ENCODE results near the gene ACSF3.

Gene ACSF3

DNA sequence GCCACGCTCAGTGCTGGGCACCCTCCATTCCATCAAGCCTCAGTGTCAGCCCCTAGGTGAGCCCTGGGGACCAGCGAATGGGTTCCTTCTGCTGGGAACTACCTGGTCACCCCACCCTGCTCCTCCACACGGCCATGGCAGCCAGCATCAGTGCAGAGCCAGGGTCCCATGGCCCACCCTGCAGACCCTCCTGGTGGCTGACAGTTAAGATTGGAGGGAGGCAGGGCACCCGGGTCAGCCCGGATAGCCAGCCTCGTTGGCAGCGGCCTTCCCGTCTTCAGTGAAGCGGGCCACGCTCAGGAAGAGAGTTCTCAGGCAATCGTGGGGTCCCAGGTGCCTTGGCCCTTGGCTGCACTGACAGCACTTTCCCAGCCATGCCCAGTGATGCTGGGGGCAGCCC lies 37.1 kb upstream of the ACSF3 start:
- H3K27me3 ChIP-seq (replicated peaks in 2 of 5; ENCODE audit: control insufficient read depth in 4 of 5, insufficient read depth in 5 of 5, low read length in 4 of 5): peaks cover 0 to 3% (median 0%) of the 10 kb centered on the region in 5 experiments
- peaks cover 0 to 19% (median 3%) of the 10 kb centered on the region in 4 experiments for H3K4me1 ChIP-seq (ENCODE audit: control extremely low read depth in 1 of 4, control insufficient read depth in 4 of 4, insufficient read depth in 4 of 4, low read length in 3 of 4)
- no peak overlapping the region for H3K27ac ChIP-seq (ENCODE audit: insufficient read depth in 1 of 2, low read depth in 1 of 2, low read length in 2 of 2, poor library complexity in 1 of 2, severe bottlenecking in 2 of 2)
- H3K36me3 ChIP-seq (ENCODE audit: control insufficient read depth in 4 of 4, insufficient read depth in 4 of 4, low read length in 3 of 4): no peaks in the 10 kb centered on the region
- H3K9me3 ChIP-seq (ENCODE audit: control extremely low read depth in 1 of 5, control insufficient read depth in 4 of 5, insufficient read depth in 2 of 5, low read depth in 1 of 5, low read length in 4 of 5): no peaks in the 10 kb centered on the region
- ChIA-PET POLR2A (no interaction called here), CTCF (no interaction called here)
- WGBS (ENCODE audit: insufficient coverage): 94% methylated on average over 10 of the region's 11 CpGs
- DNase-seq: no peak
- H3K4me3 ChIP-seq (ENCODE audit: control insufficient read depth in 1 of 7, extremely low read depth in 1 of 7, insufficient read depth in 4 of 7, low read depth in 2 of 7, low read length in 6 of 7): no peak overlapping the region

DNA sequence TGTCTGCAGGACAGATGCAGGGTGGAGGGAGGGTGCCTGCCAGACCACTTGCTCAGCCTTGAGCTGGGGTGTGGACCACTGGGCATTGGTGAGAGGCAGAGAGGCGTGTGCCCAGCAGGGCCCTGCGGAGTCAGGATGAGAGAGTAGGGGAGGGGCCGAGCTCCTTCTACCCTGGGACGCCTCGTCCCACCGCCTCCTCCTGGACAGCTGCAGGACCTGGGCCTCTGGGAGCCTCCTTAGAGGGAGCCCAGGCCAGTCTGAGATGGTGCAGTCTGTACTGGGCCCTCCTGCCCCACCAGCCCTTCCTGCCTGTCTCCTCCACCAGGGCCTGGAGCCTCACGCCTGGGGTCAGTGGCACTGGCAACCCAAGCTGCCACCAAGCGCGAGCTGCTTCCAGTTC lies 35.9 kb upstream of the ACSF3 start:
- Histone ChIP-seq H3K27me3 (replicated peaks in 2 of 5; ENCODE audit: control insufficient read depth in 4 of 5, insufficient read depth in 5 of 5, low read length in 4 of 5) (peaks cover 0 to 3% (median 0%) of the 10 kb centered on the region in 5 experiments), H3K27ac (ENCODE audit: insufficient read depth in 1 of 2, low read depth in 1 of 2, low read length in 2 of 2, poor library complexity in 1 of 2, severe bottlenecking in 2 of 2) (no peak overlapping the region), H3K4me1 (ENCODE audit: control extremely low read depth in 1 of 4, control insufficient read depth in 4 of 4, insufficient read depth in 4 of 4, low read length in 3 of 4) (peaks cover 0 to 9% (median 2%) of the 10 kb centered on the region in 4 experiments), H3K36me3 (ENCODE audit: control insufficient read depth in 4 of 4, insufficient read depth in 4 of 4, low read length in 3 of 4) (no peaks in the 10 kb centered on the region), H3K9me3 (ENCODE audit: control extremely low read depth in 1 of 5, control insufficient read depth in 4 of 5, insufficient read depth in 2 of 5, low read depth in 1 of 5, low read length in 4 of 5) (no peaks in the 10 kb centered on the region), H3K4me3 (ENCODE audit: control insufficient read depth in 1 of 7, extremely low read depth in 1 of 7, insufficient read depth in 4 of 7, low read depth in 2 of 7, low read length in 6 of 7) (no peak overlapping the region)
- DNase-seq: no peak
- 93% methylated on average over 9 of the region's 9 CpGs for WGBS (ENCODE audit: insufficient coverage)
- POLR2A ChIA-PET: no interaction called here
- CTCF ChIA-PET: no interaction called here

DNA sequence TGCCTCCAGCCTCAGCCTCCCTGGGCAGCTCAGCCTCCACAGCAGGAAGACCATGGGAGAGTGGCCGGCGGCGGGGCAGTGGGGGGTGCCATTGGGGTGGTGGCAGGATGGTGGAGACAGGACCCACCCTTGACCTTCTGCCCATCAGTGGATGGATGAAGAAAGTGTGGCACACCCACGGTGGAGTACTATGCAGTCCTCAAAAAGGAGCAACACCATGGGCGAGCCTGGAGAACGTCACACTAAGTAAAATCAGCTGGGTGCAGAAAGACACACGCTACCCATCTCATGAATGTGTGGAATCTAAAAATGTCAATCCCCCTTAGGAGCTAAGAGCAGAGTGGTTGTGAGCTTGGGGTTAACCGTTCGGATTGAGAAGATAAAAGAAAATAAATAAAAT lies 34.8 kb upstream of the ACSF3 start:
- H3K27me3 ChIP-seq (replicated peaks in 2 of 5; ENCODE audit: control insufficient read depth in 4 of 5, insufficient read depth in 5 of 5, low read length in 4 of 5): peaks cover 0 to 3% (median 0%) of the 10 kb centered on the region in 5 experiments
- POLR2A ChIA-PET: no interaction called here
- 100% methylated on average over 7 of the region's 9 CpGs for WGBS (ENCODE audit: insufficient coverage)
- CTCF ChIA-PET: no interaction called here
- no peak for DNase-seq
- H3K4me1 ChIP-seq (ENCODE audit: control extremely low read depth in 1 of 4, control insufficient read depth in 4 of 4, insufficient read depth in 4 of 4, low read length in 3 of 4): no peaks in the 10 kb centered on the region
- H3K36me3 ChIP-seq (ENCODE audit: control insufficient read depth in 4 of 4, insufficient read depth in 4 of 4, low read length in 3 of 4): no peaks in the 10 kb centered on the region
- H3K27ac ChIP-seq (ENCODE audit: insufficient read depth in 1 of 2, low read depth in 1 of 2, low read length in 2 of 2, poor library complexity in 1 of 2, severe bottlenecking in 2 of 2): no peak overlapping the region
- H3K4me3 ChIP-seq (ENCODE audit: control insufficient read depth in 1 of 7, extremely low read depth in 1 of 7, insufficient read depth in 4 of 7, low read depth in 2 of 7, low read length in 6 of 7): no peak overlapping the region
- no peaks in the 10 kb centered on the region for H3K9me3 ChIP-seq (ENCODE audit: control extremely low read depth in 1 of 5, control insufficient read depth in 4 of 5, insufficient read depth in 2 of 5, low read depth in 1 of 5, low read length in 4 of 5)

DNA sequence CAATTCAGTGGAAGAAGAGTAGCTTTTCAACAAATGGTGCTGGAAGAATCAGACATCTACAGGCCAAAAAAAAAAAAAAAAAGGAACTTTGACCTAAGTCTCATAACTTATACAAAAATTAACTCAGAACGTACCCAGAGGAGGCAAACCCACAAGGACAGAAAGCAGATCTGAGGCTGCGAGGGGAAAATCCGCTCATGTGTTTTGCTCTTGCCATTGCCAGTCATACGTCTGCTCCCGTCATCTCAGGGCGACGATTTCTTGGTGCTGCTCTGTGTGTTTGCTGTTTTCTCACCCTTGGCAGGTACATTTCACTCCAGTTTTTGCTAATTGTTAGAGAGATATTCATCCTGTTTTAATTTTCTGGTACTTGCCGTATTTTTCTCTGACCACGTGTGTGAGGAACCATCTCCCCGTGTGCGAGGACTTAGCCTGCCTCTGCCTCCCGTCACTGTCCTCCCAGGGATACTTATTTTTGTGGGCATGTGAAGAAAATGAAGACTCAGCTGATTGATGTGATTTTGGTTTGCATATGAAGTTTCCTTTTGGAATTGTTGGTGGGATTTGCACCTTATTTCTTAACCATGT lies 33.4 kb upstream of the ACSF3 start:
- Histone ChIP-seq H3K9me3 (ENCODE audit: control extremely low read depth in 1 of 5, control insufficient read depth in 4 of 5, insufficient read depth in 2 of 5, low read depth in 1 of 5, low read length in 4 of 5) (no peaks in the 10 kb centered on the region), H3K36me3 (ENCODE audit: control insufficient read depth in 4 of 4, insufficient read depth in 4 of 4, low read length in 3 of 4) (no peaks in the 10 kb centered on the region), H3K27ac (ENCODE audit: insufficient read depth in 1 of 2, low read depth in 1 of 2, low read length in 2 of 2, poor library complexity in 1 of 2, severe bottlenecking in 2 of 2) (no peak overlapping the region), H3K27me3 (replicated peaks in 2 of 5; ENCODE audit: control insufficient read depth in 4 of 5, insufficient read depth in 5 of 5, low read length in 4 of 5) (peaks cover 0 to 3% (median 0%) of the 10 kb centered on the region in 5 experiments), H3K4me3 (ENCODE audit: control insufficient read depth in 1 of 7, extremely low read depth in 1 of 7, insufficient read depth in 4 of 7, low read depth in 2 of 7, low read length in 6 of 7) (no peak overlapping the region), H3K4me1 (ENCODE audit: control extremely low read depth in 1 of 4, control insufficient read depth in 4 of 4, insufficient read depth in 4 of 4, low read length in 3 of 4) (no peaks in the 10 kb centered on the region)
- CTCF ChIA-PET: no interaction called here
- POLR2A ChIA-PET: no interaction called here
- peak in 1 of 3 donors; percentile 22 for DNase-seq
- 91% methylated on average over 8 of the region's 12 CpGs for WGBS (ENCODE audit: insufficient coverage)

DNA sequence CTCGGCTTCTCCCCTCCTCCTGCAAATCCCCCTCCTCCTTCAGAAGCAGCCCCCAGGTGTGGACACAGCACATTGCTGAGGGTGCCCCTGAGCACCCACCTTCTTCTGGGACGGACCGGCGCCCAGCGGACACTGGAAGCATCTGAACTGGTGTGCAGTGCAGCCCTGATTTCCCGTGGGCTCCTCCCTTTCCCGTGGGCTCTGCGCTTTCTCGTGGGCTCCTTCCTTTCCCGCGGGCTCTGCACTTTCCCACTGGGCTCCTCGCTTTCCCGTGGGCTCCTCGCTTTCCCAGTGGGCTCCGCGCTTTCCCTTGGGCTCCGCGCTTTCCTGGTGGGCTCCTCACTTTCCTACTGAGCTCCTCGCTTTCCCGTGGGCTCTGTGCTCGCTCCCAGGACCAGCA lies 32.6 kb upstream of the ACSF3 start:
- Histone ChIP-seq H3K27ac (ENCODE audit: insufficient read depth in 1 of 2, low read depth in 1 of 2, low read length in 2 of 2, poor library complexity in 1 of 2, severe bottlenecking in 2 of 2) (no peak overlapping the region), H3K27me3 (replicated peaks in 2 of 5; ENCODE audit: control insufficient read depth in 4 of 5, insufficient read depth in 5 of 5, low read length in 4 of 5) (peaks cover 0 to 3% (median 0%) of the 10 kb centered on the region in 5 experiments), H3K4me1 (ENCODE audit: control extremely low read depth in 1 of 4, control insufficient read depth in 4 of 4, insufficient read depth in 4 of 4, low read length in 3 of 4) (no peaks in the 10 kb centered on the region), H3K4me3 (ENCODE audit: control insufficient read depth in 1 of 7, extremely low read depth in 1 of 7, insufficient read depth in 4 of 7, low read depth in 2 of 7, low read length in 6 of 7) (no peak overlapping the region), H3K9me3 (ENCODE audit: control extremely low read depth in 1 of 5, control insufficient read depth in 4 of 5, insufficient read depth in 2 of 5, low read depth in 1 of 5, low read length in 4 of 5) (no peaks in the 10 kb centered on the region), H3K36me3 (ENCODE audit: control insufficient read depth in 4 of 4, insufficient read depth in 4 of 4, low read length in 3 of 4) (no peaks in the 10 kb centered on the region)
- 96% methylated on average over 19 of the region's 21 CpGs for WGBS (ENCODE audit: insufficient coverage)
- DNase-seq: no peak
- CTCF ChIA-PET: no interaction called here
- POLR2A ChIA-PET: no interaction called here

DNA sequence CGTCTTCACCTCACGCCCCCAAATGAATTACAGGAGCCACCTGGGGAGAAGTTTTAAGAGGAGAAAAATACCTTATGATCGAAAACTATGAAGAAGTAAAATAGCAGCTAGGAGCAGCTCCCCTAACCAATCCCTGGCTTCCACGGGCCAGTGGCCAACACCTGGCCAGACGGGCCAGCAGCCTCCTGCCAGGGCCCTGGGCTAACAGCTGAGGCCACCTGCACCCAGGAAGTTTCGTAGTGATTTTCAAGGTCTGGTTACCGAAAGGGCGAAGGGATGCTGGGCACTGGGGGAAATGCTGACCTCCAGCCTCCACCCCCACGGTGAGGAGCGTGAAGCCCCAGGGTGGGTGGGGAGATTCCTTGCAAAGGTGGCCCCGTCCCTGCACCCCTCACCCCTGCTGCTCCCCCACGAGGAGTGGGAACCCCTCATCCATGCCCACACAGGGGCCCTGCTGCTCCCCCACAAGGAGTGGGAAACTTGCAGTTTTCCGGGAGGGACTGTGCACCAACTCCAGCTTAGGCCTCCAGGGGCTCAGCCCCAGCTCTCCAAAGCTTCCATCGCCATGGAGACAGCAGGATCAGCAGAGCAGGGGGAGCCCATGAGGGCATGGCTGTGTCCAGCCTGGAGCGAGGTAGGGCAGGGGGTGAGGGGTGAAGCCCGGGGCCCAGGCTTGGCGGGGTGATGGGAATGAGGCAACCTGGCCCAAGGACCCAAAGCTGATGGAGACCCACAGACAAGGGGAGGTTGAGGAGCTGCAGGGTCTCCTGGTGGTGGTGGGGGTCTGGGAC lies 31.9 kb upstream of the ACSF3 start:
- ChIA-PET CTCF (no interaction called here), POLR2A (no interaction called here)
- H3K4me3 ChIP-seq (ENCODE audit: control insufficient read depth in 1 of 7, extremely low read depth in 1 of 7, insufficient read depth in 4 of 7, low read depth in 2 of 7, low read length in 6 of 7): no peak overlapping the region
- H3K27me3 ChIP-seq (replicated peaks in 2 of 5; ENCODE audit: control insufficient read depth in 4 of 5, insufficient read depth in 5 of 5, low read length in 4 of 5): peaks cover 0 to 3% (median 0%) of the 10 kb centered on the region in 5 experiments
- WGBS (ENCODE audit: insufficient coverage): 90% methylated on average over 12 of the region's 17 CpGs
- no peaks in the 10 kb centered on the region for H3K36me3 ChIP-seq (ENCODE audit: control insufficient read depth in 4 of 4, insufficient read depth in 4 of 4, low read length in 3 of 4)
- DNase-seq: no peak
- no peak overlapping the region for H3K27ac ChIP-seq (ENCODE audit: insufficient read depth in 1 of 2, low read depth in 1 of 2, low read length in 2 of 2, poor library complexity in 1 of 2, severe bottlenecking in 2 of 2)
- H3K4me1 ChIP-seq (ENCODE audit: control extremely low read depth in 1 of 4, control insufficient read depth in 4 of 4, insufficient read depth in 4 of 4, low read length in 3 of 4): no peaks in the 10 kb centered on the region
- no peaks in the 10 kb centered on the region for H3K9me3 ChIP-seq (ENCODE audit: control extremely low read depth in 1 of 5, control insufficient read depth in 4 of 5, insufficient read depth in 2 of 5, low read depth in 1 of 5, low read length in 4 of 5)
